Stomach (tissue), 4 donors: ENCODE data around the gene CHURC1.

Source experiments
- EP300 ChIP-seq: sonication (generic); formaldehyde crosslinking; IDR thresholded peaks from one replicate; pipeline ENCODE4 v1.6.1; 2017; ENCODE audit warnings: antibody characterized with exemption
- POLR2A ChIP-seq, 4 donors: fragments of 450-650 bp; IDR thresholded peaks; one replicate each; pipeline ENCODE4 v1.6.1; 2016; ENCODE audit warnings: antibody characterized with exemption in 4 of 4, control low read depth in 2 of 4, mild to moderate bottlenecking in 1 of 4, moderate library complexity in 1 of 4
- POLR2AphosphoS5 ChIP-seq, 3 donors: sonication (generic); formaldehyde crosslinking; IDR thresholded peaks; one replicate each; pipeline ENCODE4 v1.6.1; 2016; ENCODE audit warnings: antibody characterized with exemption in 3 of 3
- TF ChIP-seq, protein P1 (sequence below), 7 experiments: fragments of 450-650 bp in 4 of 7; fragments of 200-600 bp in 3 of 7; sonication (generic) in 3 of 7; IDR thresholded peaks; one replicate each; pipeline ENCODE4 v1.5.1; 2016 to 2019; ENCODE audit warnings: antibody characterized with exemption in 7 of 7, control low read depth in 2 of 7, mild to moderate bottlenecking in 1 of 7

DNA sequence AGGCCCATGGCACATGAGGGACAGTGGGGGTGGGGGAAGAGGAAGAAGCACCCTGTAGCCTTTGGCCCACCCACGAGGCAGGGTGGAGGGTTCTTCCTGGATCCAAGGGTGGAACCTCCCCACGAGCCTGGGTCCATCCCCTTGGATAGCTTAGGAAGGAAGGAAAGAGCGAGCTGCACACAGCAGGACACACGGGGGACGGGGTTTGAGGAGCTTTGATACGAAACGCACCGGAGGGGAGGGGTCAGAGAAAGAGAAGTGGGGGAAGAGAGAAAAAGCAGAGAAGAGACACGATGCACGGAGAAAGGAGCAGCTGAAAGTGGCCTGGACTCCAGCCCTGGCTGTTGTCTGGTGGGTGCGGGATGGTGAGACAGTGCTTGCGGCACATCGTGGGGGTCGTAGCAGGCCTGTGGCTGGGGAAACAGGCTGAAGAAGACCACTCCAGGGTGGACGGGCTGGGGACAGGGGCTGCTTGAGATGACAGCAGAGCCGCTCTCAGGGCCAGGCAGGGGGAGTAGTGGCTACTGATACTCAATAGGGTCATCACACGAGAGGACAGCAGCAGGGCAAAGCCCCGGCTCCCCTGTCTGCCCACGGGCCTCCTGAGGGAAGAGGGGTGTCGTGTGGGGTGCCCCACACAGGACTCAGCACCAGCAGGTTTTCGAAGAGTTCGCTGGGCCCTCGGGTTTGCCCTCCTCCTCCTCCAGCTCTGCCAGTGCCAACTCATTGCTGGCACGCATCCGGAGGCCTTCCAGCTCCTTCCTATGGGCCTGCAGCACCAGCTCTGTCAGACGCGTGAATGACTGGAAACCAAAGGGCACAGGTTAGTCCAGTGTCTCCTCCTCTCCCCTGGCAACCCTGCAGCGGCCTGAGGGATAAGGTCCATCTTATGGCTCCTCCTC is 33.7 kb downstream of the CHURC1 start:
- TF ChIP-seq POLR2A (IDR thresholded peaks at IDR 0.05) (no peak), POLR2AphosphoS5 (IDR thresholded peaks at IDR 0.05) (no peak), EP300 (no peak)
- TF ChIP-seq, protein P1, sequence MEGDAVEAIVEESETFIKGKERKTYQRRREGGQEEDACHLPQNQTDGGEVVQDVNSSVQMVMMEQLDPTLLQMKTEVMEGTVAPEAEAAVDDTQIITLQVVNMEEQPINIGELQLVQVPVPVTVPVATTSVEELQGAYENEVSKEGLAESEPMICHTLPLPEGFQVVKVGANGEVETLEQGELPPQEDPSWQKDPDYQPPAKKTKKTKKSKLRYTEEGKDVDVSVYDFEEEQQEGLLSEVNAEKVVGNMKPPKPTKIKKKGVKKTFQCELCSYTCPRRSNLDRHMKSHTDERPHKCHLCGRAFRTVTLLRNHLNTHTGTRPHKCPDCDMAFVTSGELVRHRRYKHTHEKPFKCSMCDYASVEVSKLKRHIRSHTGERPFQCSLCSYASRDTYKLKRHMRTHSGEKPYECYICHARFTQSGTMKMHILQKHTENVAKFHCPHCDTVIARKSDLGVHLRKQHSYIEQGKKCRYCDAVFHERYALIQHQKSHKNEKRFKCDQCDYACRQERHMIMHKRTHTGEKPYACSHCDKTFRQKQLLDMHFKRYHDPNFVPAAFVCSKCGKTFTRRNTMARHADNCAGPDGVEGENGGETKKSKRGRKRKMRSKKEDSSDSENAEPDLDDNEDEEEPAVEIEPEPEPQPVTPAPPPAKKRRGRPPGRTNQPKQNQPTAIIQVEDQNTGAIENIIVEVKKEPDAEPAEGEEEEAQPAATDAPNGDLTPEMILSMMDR (IDR thresholded peaks at IDR 0.05) = no peak
